GM19324 (cell line): Measurements from ENCODE around the gene ADAMTS10.
"Not testable (repeated sequence)": the region's sequence is repeated elsewhere in the genome, so short reads cannot be mapped to it uniquely, and the experiment has no call there.

ENCODE experiments used
- ATAC-seq: cut with Tn5 transposase; IDR thresholded peaks from one replicate; pipeline ENCODE4 v1.9.1; 2021; ENCODE audit warnings: mild to moderate bottlenecking, moderate library complexity; ENCODE audit not compliant: unreplicated experiment, low FRiP score

ADAMTS10 gene

DNA sequence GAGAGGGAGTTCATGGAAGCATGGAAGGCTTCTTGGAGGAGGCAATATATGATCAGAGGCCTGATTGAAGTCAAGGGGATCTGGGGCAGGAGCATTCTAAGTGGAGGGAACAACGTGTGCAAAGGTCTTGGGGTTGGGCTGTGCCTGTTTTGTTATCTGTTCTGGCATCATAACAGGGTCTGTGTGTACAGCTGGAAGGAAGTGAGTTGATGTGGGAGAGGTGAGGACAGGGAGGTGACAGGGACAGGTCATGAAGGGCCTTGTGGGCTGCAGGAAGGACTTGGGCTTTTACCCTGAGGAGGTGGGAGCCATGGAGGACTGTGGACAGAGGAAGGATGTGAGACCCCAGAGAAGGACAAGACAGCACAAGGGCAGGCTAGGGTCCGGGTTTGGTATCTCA is 18.7 kb upstream of the ADAMTS10 start:
- no peak for ATAC-seq

DNA sequence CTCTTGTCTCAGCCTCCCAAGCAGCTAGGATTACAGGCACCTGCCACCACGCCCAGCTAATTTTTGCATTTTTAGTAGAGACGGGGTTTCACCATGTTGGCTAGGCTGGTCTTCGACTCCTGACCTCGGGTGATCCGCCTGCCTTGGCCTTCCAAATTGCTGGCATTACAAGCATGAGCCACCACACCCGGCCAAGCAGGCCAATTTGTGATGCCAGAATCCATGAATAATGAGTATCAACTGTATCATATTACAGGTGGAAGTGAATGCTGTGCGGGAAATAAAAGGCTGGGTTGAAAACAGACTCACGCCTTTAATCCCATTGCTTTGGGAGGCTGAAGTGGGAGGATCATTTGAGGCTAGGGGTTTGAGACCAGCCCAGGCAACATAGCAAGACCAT is 16.3 kb upstream of the ADAMTS10 start:
- ATAC-seq, result no peak

DNA sequence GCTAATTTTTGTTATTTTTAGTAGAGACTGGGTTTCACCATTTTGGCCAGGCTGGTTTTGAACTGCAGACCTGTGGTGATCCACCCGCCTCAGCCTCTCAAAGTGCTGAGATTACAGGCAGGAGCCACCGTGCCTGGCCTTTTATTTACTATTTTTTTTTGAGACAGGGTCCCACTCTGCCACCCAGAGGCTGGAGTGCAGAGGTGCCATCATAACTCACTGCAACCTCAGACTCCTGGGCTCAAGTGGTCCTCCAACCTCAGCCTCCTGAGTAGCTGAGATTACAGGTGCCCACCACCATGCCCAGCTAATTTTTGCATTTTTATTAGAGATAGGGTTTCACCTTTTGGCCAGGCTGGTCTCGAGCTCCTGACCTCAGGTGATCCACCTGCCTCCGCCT is 12.4 kb upstream of the ADAMTS10 start:
- not testable (repeated sequence) for ATAC-seq

GRCh38 chr19:8618751-8619150 is 8.2 kb upstream of the ADAMTS10 start:
- ATAC-seq, result no peak

- no peak for ATAC-seq
Observed at GRCh38 chr19:8617984-8618383, 7.5 kb upstream of the ADAMTS10 start.

- not testable (repeated sequence) for ATAC-seq
Observed at GRCh38 chr19:8617325-8617724, 6.8 kb upstream of the ADAMTS10 start.

DNA sequence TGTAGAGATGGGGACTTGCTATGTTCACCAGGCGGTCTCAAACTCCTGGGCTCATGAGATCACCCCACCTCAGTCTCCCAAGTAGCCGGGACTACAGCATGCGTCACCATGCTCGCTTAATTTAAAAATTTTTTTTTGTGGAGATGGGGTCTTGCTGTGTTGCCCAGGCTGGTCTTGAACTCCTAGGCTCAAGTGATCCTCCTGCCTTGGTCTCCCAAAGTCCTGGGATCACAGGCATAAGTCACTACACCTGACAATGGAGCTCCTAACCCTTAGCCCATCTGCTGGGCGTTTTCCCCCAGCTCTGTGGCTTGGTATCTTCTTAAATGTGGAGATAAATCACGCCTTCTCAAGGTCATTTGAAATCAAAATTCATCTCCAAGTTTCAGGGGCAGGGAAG is 6.3 kb upstream of the ADAMTS10 start:
- no peak for ATAC-seq

GRCh38 chr19:8615813-8616596 is 5.5 kb upstream of the ADAMTS10 start:
- ATAC-seq, result no peak

DNA sequence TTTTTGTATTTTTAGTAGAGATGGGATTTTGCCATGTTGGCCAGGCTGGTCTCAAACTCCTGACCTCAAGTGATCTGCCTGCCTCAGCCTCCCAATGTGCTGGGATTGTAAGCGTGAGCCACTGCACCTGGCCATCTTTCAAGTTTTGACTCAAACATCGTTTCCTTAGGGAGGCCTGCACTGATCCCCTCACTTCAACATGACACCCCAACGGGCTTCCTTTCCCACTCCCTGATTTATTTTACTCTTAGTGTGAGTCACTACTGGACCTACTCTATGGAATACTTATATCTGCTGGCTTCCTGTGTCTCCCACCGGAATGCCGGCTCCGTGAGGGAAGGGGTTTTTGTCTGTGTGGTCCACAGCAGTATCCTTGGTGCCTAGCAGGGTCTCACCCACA is 4.5 kb upstream of the ADAMTS10 start:
- ATAC-seq, result no peak

GRCh38 chr19:8614455-8614854 is 3.9 kb upstream of the ADAMTS10 start:
- no peak for ATAC-seq

- ATAC-seq, result no peak
Observed at GRCh38 chr19:8612807-8613171, 2.3 kb upstream of the ADAMTS10 start.

DNA sequence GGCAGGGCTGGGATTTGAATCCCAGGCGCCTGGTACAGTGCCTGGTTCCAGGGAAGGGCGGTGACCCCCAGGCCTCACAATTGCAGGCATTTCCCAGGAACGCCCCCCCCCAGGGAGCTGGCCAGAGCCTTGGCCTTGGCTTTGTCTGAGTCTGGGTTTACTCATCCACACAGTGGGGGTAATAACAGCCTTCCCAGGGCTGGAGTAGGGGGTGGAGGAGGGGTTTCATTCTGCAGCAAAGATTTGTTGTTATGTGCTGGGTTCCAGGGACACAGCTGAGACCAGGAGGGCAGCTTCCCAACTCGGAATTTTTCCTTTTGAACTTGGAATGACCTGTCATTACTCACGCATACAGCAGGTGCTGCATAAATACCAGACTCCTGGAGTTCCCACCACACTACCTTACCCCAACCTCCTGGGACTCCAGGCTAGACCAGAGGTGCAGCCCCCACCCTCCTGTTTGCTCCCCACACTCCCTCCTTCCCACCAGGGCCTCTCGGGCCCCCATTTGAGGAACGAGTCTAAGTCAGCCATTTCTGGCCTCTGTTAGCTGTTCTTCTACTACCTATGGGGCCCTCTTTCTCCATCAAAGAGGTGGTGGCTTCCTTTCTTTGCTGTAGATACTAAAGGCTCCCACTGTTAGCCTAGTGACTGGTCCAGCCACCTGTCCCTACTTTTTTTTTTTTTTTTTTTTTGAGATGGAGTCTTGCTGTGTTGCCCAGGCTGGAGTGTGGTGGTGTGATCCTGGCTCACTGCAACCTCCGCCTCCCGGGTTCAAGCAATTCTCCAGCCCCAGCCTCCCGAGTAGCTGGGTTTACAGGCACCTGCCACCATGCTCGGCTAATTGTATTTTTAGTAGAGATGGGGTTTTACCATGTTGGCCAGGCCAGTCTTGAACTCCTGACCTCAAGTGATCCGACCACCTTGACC is 1.6 kb upstream of the ADAMTS10 start:
- ATAC-seq, result no peak

GRCh38 chr19:8611391-8611876 is 919 bp upstream of the ADAMTS10 start:
- no peak for ATAC-seq

DNA sequence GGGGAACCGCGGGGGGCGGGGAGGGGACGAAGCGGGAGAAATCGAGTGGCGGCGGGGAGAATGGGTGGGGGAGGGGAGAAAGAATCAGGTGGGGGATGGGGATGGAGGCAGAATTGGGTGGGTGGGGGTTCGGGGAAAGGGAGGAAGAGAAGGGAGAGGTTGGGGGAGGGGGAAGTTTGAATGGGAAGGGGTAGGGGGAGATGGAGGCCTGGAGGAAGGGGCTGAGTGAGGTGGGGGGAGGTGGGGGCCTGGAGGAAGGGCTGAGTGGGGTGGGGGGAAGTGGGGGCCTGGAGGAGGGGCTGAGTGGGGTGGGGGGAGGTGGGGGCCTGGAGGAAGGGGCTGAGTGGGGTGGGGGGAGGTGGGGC is 403 bp upstream of the ADAMTS10 start:
- ATAC-seq, result no peak

DNA sequence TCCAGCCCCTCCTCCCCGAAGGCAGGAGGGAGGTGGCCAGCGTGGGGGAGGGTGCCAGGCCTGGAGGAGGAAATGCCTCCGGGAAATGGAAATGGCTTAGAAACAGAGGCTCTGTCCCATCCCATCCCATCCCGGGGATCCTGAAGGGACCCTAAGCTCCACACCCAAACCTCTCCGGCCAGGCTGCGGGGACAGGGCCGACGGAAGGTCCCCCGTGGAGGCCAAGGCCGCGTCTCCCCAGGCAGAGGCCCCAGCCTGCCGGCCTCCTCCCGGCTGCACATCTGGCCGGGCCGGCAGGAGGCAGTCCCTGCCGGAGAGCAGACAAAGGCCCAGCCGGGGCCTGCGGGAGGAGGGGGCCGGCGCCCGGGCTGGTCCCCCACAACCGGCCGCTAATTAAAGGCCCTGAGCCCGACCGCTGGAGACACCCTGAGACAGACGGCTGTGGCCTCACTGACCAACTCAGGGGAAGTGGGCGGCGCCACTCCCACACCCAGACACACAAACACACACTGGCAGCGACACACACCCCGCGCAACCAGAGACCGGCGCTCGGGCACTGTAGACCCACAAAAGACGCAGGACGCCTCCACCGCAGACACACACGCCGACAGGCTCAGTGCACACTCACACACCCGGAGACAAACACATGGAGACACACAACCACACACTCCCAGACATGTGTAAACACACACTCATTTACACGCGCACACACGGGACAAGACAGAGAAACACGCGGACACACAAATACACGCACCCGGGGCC is 1.1 kb downstream of the ADAMTS10 start:
- no peak for ATAC-seq

DNA sequence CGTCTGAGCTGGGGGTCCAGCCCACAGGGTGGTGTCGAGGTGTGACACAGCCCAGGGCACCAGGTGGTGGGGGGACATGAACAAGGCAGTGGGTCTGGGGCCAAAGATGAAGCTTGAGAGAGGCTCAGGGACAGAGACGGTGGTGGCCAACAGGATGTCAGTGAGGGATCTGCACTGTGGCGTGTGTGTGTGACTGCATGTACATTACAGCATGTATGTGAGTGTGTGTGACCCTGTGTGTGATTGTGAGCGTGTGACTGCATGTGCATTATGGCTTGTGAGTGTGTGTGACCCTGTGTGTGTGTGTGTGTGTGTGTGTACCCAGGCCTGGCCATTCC is 1.6 kb downstream of the ADAMTS10 start:
- ATAC-seq, result no peak

DNA sequence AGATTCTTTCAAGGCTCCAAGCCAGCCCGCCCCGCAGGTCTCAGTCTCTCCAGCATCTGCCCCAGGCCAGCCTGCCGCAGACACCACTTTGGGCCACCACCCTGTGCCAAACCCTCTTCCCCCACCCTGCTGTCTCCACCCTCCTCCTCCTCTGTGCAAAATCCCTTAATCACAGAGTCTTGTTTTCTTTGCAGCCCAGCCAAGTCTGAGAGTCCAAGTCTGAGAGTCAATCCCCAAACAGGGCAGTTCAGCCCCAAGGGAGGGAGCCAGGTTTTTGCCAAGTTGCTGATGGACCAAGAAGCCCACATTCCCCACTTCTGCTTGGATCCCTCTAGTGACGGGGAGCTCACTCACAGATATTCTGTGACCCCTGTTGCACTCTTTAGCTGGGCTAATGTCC is 3.1 kb downstream of the ADAMTS10 start:
- ATAC-seq, result no peak

DNA sequence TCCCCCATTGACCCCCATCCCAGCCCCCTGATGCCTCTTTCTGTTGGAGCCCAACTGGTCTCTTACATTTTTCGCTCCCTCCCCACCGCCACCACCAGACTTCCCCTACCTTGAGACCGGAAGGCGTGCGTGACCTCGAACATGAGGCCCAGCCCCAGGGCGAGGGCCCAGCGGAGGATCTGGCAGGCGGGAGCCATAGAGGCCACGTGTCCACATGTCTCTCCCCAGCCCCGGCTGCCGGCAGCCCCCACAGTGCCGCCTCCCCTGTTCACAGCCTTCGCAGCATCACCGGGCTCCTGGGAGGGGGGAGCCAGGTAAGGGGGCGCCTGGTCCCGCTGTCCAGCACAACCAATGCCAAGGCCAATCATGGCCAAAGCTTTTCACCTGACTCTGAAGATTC is 5.0 kb downstream of the ADAMTS10 start:
- ATAC-seq, result no peak

DNA sequence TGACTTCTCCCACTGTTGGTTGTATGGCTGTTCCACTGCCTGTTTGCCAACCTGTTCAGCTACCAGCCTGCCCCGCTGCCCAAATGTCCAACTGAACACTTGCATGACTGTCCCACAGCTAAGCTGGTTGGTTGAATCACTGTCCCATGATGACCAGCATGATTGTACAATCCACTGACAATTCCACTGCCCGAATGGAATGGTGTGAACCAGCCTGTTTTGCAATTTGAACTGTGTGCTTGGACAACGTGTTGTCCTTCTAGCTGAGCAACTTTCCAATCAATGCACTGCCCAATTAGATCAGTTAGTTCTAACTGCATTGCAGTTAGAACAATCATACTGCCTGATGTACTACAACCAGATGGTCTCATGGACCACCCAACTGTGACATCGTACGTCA is 8.7 kb downstream of the ADAMTS10 start:
- no peak for ATAC-seq

DNA sequence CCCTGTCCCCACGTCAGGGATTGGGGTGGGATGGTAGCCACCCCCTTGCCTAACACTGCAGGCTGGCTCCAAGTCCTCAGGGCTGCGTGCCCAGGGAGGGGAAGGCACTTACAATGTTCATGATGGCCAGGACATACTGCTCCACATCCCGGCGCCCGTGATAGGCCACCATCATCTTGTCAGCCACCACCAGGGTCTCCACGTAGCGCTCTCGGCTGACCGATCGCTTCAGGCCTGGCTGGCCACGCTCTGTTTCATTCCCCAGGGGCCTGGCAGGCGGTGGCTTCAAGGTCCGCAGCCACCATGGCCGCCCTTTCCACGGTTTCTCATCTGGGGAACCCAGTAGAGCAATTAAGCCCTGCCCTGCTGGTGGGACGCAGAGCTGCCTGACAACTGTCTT is 9.7 kb downstream of the ADAMTS10 start:
- ATAC-seq, result no peak

GRCh38 chr19:8600064-8600463 is 10.5 kb downstream of the ADAMTS10 start:
- ATAC-seq, result no peak
